ENCODE results near the gene LRP5.

Gene LRP5

DNA sequence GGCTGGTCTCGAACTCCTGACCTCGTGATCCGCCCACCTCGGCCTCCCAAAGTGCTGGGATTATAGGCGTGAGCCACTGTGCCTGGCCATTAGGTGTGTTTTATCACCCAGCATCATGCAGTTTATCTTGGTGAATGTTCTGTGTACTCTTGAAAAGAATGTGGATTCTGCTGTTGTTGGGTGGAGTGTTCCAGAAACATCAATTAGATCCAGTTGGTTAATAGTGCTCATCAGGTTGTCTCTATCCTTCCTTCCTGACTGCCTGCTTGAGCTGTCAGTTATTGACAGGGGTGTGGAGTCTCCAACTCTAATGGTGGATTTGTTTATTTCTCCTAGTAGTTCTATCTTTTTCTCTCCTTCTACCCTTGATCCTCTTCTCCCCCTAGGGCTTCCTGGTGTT is 118.0 kb downstream of the LRP5 start:
- Histone ChIP-seq H3K36me3 (ENCODE audit: insufficient read depth, low read length) (peaks cover 68% of the 10 kb centered on the region; the same call in 1 of the 2 replicates), H3K9ac (ENCODE audit: low read depth, low read length, poor library complexity, severe bottlenecking) (no peak overlapping the region), H4K20me1 (ENCODE audit: insufficient read depth, low read length, poor library complexity, severe bottlenecking) (no peaks in the 10 kb centered on the region), H3K4me1 (ENCODE audit: insufficient read depth, low read length, poor library complexity, severe bottlenecking) (no peaks in the 10 kb centered on the region), H3K9me3 (ENCODE audit: insufficient read depth, low read depth, low read length) (no peaks in the 10 kb centered on the region; the same call in 1 of the 2 replicates), H3K4me3 (ENCODE audit: low read length, poor library complexity, severe bottlenecking) (no peak overlapping the region), H3F3A (ENCODE audit: low read depth) (no peaks in the 10 kb centered on the region), H3K9me2 (replicated peaks; ENCODE audit: low read depth, low read length) (no peaks in the 10 kb centered on the region), H3K79me2 (ENCODE audit: insufficient read depth, low read length) (no peaks in the 10 kb centered on the region), H3K4me2 (ENCODE audit: low read depth, low read length, poor library complexity, severe bottlenecking) (no peak overlapping the region), H3K27me3 (ENCODE audit: insufficient read depth, low read length, poor library complexity, severe bottlenecking) (no peaks in the 10 kb centered on the region), H2AFZ (ENCODE audit: low read length) (no peak overlapping the region)
- TF ChIP-seq, protein P1, sequence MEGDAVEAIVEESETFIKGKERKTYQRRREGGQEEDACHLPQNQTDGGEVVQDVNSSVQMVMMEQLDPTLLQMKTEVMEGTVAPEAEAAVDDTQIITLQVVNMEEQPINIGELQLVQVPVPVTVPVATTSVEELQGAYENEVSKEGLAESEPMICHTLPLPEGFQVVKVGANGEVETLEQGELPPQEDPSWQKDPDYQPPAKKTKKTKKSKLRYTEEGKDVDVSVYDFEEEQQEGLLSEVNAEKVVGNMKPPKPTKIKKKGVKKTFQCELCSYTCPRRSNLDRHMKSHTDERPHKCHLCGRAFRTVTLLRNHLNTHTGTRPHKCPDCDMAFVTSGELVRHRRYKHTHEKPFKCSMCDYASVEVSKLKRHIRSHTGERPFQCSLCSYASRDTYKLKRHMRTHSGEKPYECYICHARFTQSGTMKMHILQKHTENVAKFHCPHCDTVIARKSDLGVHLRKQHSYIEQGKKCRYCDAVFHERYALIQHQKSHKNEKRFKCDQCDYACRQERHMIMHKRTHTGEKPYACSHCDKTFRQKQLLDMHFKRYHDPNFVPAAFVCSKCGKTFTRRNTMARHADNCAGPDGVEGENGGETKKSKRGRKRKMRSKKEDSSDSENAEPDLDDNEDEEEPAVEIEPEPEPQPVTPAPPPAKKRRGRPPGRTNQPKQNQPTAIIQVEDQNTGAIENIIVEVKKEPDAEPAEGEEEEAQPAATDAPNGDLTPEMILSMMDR (conservative IDR thresholded peaks at IDR 0.05; ENCODE audit: low read length) = no peak
- TF ChIP-seq EZH2phosphoT487 (IDR thresholded peaks at IDR 0.05; ENCODE audit: borderline replicate concordance) = no peak

DNA sequence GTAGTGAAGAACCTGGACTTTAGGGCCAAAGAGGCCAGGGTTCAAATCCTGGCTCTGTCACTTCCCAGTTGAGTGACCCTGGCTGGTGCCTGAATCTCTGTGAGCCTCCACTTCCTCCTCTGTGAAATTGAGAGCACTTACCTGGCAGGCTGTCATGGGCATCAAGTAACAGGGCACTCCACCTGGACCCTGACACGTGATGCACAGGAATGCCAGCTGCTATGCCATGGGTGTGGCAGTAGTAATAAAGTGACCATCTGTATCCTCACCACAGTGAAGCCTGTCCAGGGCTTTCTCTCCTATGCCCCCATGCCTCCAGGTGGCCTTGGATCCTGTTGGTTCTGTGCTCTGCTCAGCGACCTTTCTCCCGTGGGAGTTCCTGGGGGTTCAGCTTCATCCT is 118.4 kb downstream of the LRP5 start:
- Histone ChIP-seq H4K20me1 (ENCODE audit: insufficient read depth, low read length, poor library complexity, severe bottlenecking) (no peaks in the 10 kb centered on the region), H3K9me3 (ENCODE audit: insufficient read depth, low read depth, low read length) (no peaks in the 10 kb centered on the region; the same call in 1 of the 2 replicates), H3K4me1 (ENCODE audit: insufficient read depth, low read length, poor library complexity, severe bottlenecking) (no peaks in the 10 kb centered on the region), H3K4me2 (ENCODE audit: low read depth, low read length, poor library complexity, severe bottlenecking) (no peak overlapping the region), H3F3A (ENCODE audit: low read depth) (no peaks in the 10 kb centered on the region), H3K9ac (ENCODE audit: low read depth, low read length, poor library complexity, severe bottlenecking) (no peak overlapping the region), H3K4me3 (ENCODE audit: low read length, poor library complexity, severe bottlenecking) (no peak overlapping the region), H3K36me3 (ENCODE audit: insufficient read depth, low read length) (peaks cover 64% of the 10 kb centered on the region; the same call in 1 of the 2 replicates), H3K9me2 (replicated peaks; ENCODE audit: low read depth, low read length) (no peaks in the 10 kb centered on the region), H2AFZ (ENCODE audit: low read length) (no peak overlapping the region), H3K27me3 (ENCODE audit: insufficient read depth, low read length, poor library complexity, severe bottlenecking) (no peaks in the 10 kb centered on the region), H3K79me2 (ENCODE audit: insufficient read depth, low read length) (no peaks in the 10 kb centered on the region)
- TF ChIP-seq, protein P1 (conservative IDR thresholded peaks at IDR 0.05; ENCODE audit: low read length) = no peak
- no peak for TF ChIP-seq EZH2phosphoT487 (IDR thresholded peaks at IDR 0.05; ENCODE audit: borderline replicate concordance)

DNA sequence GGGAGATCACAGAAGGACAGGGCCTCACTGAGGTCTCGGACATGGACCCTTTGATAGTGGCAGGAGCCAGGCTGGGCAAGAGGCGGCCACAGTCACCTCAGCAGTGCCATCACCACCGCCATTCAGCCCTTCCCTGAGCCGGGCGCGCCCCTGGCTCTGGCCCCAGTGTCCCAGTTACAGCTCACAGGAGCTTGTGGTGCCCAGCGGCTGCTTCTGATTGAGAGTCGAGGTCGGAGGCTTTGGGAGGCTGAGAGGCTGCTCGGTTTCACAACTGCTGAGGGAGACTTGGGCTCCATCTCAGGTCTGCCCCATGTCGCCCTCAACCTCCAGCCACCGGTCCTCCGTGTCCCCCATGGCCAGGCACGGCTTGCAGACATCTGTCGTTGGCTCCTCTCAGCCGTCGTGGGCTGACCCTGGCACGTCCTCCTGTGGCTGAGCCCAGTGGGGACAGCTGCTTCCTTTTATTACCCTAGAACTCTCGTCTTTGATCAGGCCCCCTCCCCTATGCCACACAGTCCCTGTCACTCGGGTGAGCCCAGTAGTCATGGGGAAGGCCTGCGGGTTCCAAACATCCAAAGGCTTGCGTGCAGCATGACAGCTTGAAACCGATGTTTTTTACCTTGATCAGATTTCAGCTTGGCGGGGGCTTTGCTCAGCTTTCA is 119.7 kb downstream of the LRP5 start:
- peaks cover 50% of the 10 kb centered on the region; the same call in 1 of the 2 replicates for H3K36me3 ChIP-seq (ENCODE audit: insufficient read depth, low read length)
- no peak overlapping the region for H3K9ac ChIP-seq (ENCODE audit: low read depth, low read length, poor library complexity, severe bottlenecking)
- H3K9me2 ChIP-seq (replicated peaks; ENCODE audit: low read depth, low read length) = no peaks in the 10 kb centered on the region
- peaks cover 1% of the 10 kb centered on the region for H3K4me1 ChIP-seq (ENCODE audit: insufficient read depth, low read length, poor library complexity, severe bottlenecking)
- H4K20me1 ChIP-seq (ENCODE audit: insufficient read depth, low read length, poor library complexity, severe bottlenecking) = no peaks in the 10 kb centered on the region
- H3F3A ChIP-seq (ENCODE audit: low read depth) = no peaks in the 10 kb centered on the region
- H3K4me2 ChIP-seq (ENCODE audit: low read depth, low read length, poor library complexity, severe bottlenecking) = no peak overlapping the region
- no peak for TF ChIP-seq EZH2phosphoT487 (IDR thresholded peaks at IDR 0.05; ENCODE audit: borderline replicate concordance)
- TF ChIP-seq, protein P1 (conservative IDR thresholded peaks at IDR 0.05; ENCODE audit: low read length) = no peak
- H3K27me3 ChIP-seq (ENCODE audit: insufficient read depth, low read length, poor library complexity, severe bottlenecking) = no peaks in the 10 kb centered on the region
- no peak overlapping the region for H2AFZ ChIP-seq (ENCODE audit: low read length)
- no peak overlapping the region for H3K4me3 ChIP-seq (ENCODE audit: low read length, poor library complexity, severe bottlenecking)
- H3K9me3 ChIP-seq (ENCODE audit: insufficient read depth, low read depth, low read length) = no peaks in the 10 kb centered on the region; the same call in 1 of the 2 replicates
- no peaks in the 10 kb centered on the region for H3K79me2 ChIP-seq (ENCODE audit: insufficient read depth, low read length)

Data from Loucy (cell line).